PC-3 (cell line): ENCODE results near the gene P2RY8. TPM values are rescaled to one million over a fixed set of nuclear protein-coding genes. Genes with fewer than 3 reads are reported as not detected.
A peak's percentile ranks its signal among the peaks of the same experiment; 100 is the strongest.
"Not testable (repeated sequence)": the region's sequence is repeated elsewhere in the genome, so short reads cannot be mapped to it uniquely, and the experiment has no call there.

Experiments
- ATAC-seq: fragments of 200-7000 bp; cut with Tn5 transposase; 2 replicates; pipeline ENCODE4 v1.9.1; 2020; ENCODE audit warnings: mild to moderate bottlenecking, moderate library complexity
- BruUV-seq: library from RNA; stranded (reverse); fragments of 400-500 nt; replicated peaks from 2 replicates; lab custom pipeline; 2021; lab: Mats Ljungman, UMichigan
- CTCF ChIA-PET: fragments of 300-600 bp; sonication (Branson Sonifier 250); formaldehyde crosslinking; loops from one replicate; lab custom pipeline; 2022; ENCODE audit warnings: antibody characterized with exemption; lab: Charles Lee
- POLR2A ChIA-PET: fragments of 300-600 bp; sonication (Branson Sonifier 250); formaldehyde crosslinking; loops from one replicate; lab custom pipeline; 2022; ENCODE audit warnings: antibody characterized with exemption; ENCODE audit not compliant: unreplicated experiment; lab: Charles Lee
- DNase-seq: peaks from one replicate; pipeline ENCODE4 v3.0.0-alpha.2; 2015
- H2AFZ ChIP-seq: fragments of 300-600 bp; sonication (generic); 2 replicates; pipeline ENCODE4 v1.6.0; 2016; ENCODE audit warnings: antibody characterized with exemption, low read length
- H3F3A ChIP-seq: fragments of 300-600 bp; sonication (generic); one replicate; pipeline ENCODE4 v1.6.0; 2017; ENCODE audit warnings: antibody characterized with exemption, low read length, control low read depth, mild to moderate bottlenecking; ENCODE audit not compliant: unreplicated experiment
- H3K27ac ChIP-seq: fragments of 300-600 bp; sonication (generic); 2 replicates; pipeline ENCODE4 v1.5.1; 2016; ENCODE audit warnings: mild to moderate bottlenecking, low read length
- H3K27me3 ChIP-seq: fragments of 300-600 bp; sonication (generic); 2 replicates; pipeline ENCODE4 v1.6.1; 2016; ENCODE audit warnings: low read length, mixed read lengths
- H3K36me3 ChIP-seq: fragments of 300-600 bp; sonication (generic); 2 replicates; pipeline ENCODE4 v1.6.1; 2016; ENCODE audit warnings: low read depth, mixed run types, low read length, mixed read lengths
- H3K4me1 ChIP-seq: fragments of 300-600 bp; sonication (generic); 2 replicates; pipeline ENCODE4 v1.5.1; 2016; ENCODE audit warnings: low read length; ENCODE audit not compliant: insufficient read depth
- H3K4me2 ChIP-seq: fragments of 300-600 bp; sonication (generic); 2 replicates; pipeline ENCODE4 v1.6.0; 2016; ENCODE audit warnings: low read length
- H3K4me3 ChIP-seq: fragments of 300-600 bp; sonication (generic); 2 replicates; pipeline ENCODE4 v1.5.1; 2016; ENCODE audit warnings: mild to moderate bottlenecking, low read length, mixed read lengths
- H3K79me2 ChIP-seq: fragments of 300-600 bp; sonication (generic); 2 replicates; pipeline ENCODE4 v1.6.1; 2017; ENCODE audit warnings: low read length, mixed read lengths
- H3K9ac ChIP-seq: fragments of 300-600 bp; sonication (generic); 2 replicates; pipeline ENCODE4 v1.6.0; 2016; ENCODE audit warnings: mild to moderate bottlenecking, low read length
- H3K9me2 ChIP-seq: fragments of 300-600 bp; sonication (generic); replicated peaks from 2 replicates; pipeline ENCODE4 v1.6.1; 2016; ENCODE audit warnings: mixed run types, low read length, mixed read lengths
- H3K9me3 ChIP-seq: fragments of 300-600 bp; sonication (generic); 2 replicates; pipeline ENCODE4 v1.6.1; 2016; ENCODE audit warnings: low read length, mixed read lengths
- H4K20me1 ChIP-seq: fragments of 300-600 bp; sonication (generic); 2 replicates; pipeline ENCODE4 v1.6.1; 2016; ENCODE audit warnings: low read length, mixed read lengths
- EZH2 ChIP-seq: fragments of 300-600 bp; sonication (generic); IDR thresholded peaks from one replicate; pipeline ENCODE4 v1.6.1; 2017; ENCODE audit warnings: antibody characterized with exemption, mild to moderate bottlenecking, low read length; ENCODE audit not compliant: unreplicated experiment
- EZH2phosphoT487 ChIP-seq: fragments of 300-600 bp; sonication (generic); IDR thresholded peaks from 2 replicates; pipeline ENCODE4 v1.6.1; 2018; ENCODE audit warnings: mild to moderate bottlenecking, antibody characterized with exemption, low read length, borderline replicate concordance
- intact Hi-C: fragments of 100-400 bp; cut with micrococcal nuclease; formaldehyde crosslinking; loops from 2 replicates; pipeline ENCODE4 v1.9.0; 2023
- total RNA-seq: library from RNA; depleted of rRNA; stranded (reverse); fragments of >200 nt; gene quantifications from 2 replicates; pipeline ENCODE4 v1.2.3, GENCODE V29; 2014
- TF ChIP-seq, protein P1 (sequence below): fragments of 300-600 bp; sonication (generic); conservative IDR thresholded peaks from 2 replicates; pipeline ENCODE4 v1.5.1; 2017; ENCODE audit warnings: antibody characterized with exemption, low read depth, mild to moderate bottlenecking, low read length

The P2RY8 gene
- total RNA-seq, 1 experiment from 2014 or later, result not detected

DNA sequence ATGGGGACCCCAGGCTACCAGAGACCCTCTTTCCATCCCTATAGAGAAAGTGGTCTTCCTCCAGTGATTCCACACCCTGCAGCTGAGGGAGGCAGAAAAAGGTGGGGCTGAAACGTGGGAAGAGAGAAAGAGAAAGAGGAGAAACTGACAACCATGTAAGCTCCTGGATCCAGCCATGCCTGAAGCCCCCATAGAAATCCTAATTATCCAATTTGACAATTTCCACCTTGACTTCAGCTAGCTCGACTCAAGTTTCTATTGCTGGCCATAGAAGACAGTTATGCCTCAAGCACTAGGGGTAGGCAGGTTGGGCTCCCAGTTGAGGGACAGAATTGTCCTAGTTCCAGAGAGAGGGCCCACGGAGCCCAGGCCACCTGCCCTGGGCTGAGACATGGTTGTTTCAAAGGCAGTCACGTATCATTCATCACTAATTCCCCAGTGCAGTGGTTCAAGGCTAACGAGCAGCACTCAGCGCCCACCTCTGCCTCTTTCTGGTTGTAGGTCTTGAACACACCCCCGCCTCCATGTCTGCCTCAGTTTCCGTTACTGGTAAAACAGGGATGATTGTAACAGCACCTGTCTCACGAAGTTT is 44.5 kb downstream of the P2RY8 start:
- ATAC-seq, result no peak

DNA sequence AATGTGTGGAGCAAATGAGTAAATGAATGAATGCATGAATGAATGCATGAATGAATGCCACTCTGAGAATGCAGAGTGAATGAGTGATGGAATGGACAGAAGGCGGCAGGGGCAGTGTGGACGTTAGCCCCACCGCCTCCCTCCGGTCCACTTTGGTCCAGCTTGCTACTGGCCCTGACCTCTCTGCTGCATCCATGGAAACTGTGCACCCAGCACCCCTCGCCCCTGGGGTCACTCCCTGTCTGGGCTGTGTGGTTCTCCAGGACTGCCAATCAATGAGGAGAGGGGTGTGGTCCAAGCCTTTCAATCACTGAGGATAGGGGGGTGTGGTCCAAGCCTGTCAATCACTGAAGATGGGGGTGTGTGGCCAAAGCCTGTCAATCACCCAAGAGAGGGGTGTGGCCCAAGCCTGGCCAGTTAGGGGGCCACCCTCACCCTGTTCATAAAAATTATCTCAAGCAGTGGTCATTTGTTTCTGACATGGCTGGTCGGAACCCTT is 45.1 kb downstream of the P2RY8 start:
- Histone ChIP-seq H4K20me1 (no peaks in the 10 kb centered on the region), H3K79me2 (no peaks in the 10 kb centered on the region), H3K9ac (no peak overlapping the region), H3K4me2 (no peak overlapping the region), H3K27ac (no peak overlapping the region), H3K9me3 (no peaks in the 10 kb centered on the region), H3K9me2 (no peaks in the 10 kb centered on the region), H3K4me3 (no peak overlapping the region), H3K4me1 (no peaks in the 10 kb centered on the region), H3F3A (no peaks in the 10 kb centered on the region), H2AFZ (no peak overlapping the region), H3K36me3 (no peaks in the 10 kb centered on the region), H3K27me3 (no peaks in the 10 kb centered on the region)
- DNase-seq, result peak; percentile 22
- CTCF ChIA-PET, result no interaction called here
- no peak for ATAC-seq
- BruUV-seq, result no TSS peak
- intact Hi-C loops, result no loop called here
- TF ChIP-seq, protein P1, sequence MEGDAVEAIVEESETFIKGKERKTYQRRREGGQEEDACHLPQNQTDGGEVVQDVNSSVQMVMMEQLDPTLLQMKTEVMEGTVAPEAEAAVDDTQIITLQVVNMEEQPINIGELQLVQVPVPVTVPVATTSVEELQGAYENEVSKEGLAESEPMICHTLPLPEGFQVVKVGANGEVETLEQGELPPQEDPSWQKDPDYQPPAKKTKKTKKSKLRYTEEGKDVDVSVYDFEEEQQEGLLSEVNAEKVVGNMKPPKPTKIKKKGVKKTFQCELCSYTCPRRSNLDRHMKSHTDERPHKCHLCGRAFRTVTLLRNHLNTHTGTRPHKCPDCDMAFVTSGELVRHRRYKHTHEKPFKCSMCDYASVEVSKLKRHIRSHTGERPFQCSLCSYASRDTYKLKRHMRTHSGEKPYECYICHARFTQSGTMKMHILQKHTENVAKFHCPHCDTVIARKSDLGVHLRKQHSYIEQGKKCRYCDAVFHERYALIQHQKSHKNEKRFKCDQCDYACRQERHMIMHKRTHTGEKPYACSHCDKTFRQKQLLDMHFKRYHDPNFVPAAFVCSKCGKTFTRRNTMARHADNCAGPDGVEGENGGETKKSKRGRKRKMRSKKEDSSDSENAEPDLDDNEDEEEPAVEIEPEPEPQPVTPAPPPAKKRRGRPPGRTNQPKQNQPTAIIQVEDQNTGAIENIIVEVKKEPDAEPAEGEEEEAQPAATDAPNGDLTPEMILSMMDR, result no peak
- TF ChIP-seq EZH2, result no peak
- POLR2A ChIA-PET, result no interaction called here

More for the DNA sequence above, 44.5 kb downstream of the P2RY8 start:
- no peaks in the 10 kb centered on the region for H3K36me3 ChIP-seq
- no peak overlapping the region for H3K4me3 ChIP-seq
- no peaks in the 10 kb centered on the region for H3K27me3 ChIP-seq
- H3K9ac ChIP-seq, result no peak overlapping the region
- POLR2A ChIA-PET, result no interaction called here
- H3K9me2 ChIP-seq, result no peaks in the 10 kb centered on the region
- CTCF ChIA-PET, result no interaction called here
- intact Hi-C loops, result no loop called here
- H3K4me2 ChIP-seq, result no peak overlapping the region
- no peak for DNase-seq
- no peak overlapping the region for H3K27ac ChIP-seq
- H4K20me1 ChIP-seq, result no peaks in the 10 kb centered on the region
- no peak overlapping the region for H2AFZ ChIP-seq
- no peaks in the 10 kb centered on the region for H3K9me3 ChIP-seq
- TF ChIP-seq EZH2phosphoT487, result no peak
- no peak for TF ChIP-seq EZH2
- TF ChIP-seq, protein P1, result no peak
- H3F3A ChIP-seq, result no peaks in the 10 kb centered on the region
- H3K4me1 ChIP-seq, result no peaks in the 10 kb centered on the region
- H3K79me2 ChIP-seq, result no peaks in the 10 kb centered on the region
- no TSS peak for BruUV-seq

DNA sequence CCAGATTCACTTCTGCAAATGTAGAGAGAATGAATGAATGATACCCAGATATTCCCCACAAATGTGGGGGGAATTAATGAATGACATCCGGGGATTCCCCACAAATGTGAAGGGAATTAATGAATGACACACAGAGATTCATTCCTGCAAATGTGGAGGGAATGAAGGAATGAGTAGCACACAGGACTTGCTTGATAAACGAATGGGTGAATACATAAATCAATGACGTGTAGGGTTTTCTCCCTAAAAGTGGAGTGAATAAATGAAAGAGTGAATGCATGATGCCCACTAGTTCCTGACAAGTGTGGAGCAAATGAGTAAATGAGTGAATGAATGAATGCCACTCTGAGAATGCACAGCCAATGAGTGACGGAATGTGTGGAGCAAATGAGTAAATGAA is 45.7 kb downstream of the P2RY8 start:
- H4K20me1 ChIP-seq, H2AFZ ChIP-seq, H3K27ac ChIP-seq, H3K9ac ChIP-seq, CTCF ChIA-PET, POLR2A ChIA-PET, H3K4me2 ChIP-seq, intact Hi-C loops, DNase-seq, H3F3A ChIP-seq, H3K9me3 ChIP-seq, H3K9me2 ChIP-seq, H3K4me1 ChIP-seq, H3K4me3 ChIP-seq, H3K36me3 ChIP-seq, BruUV-seq, H3K79me2 ChIP-seq, H3K27me3 ChIP-seq, ATAC-seq: not testable (repeated sequence)

DNA sequence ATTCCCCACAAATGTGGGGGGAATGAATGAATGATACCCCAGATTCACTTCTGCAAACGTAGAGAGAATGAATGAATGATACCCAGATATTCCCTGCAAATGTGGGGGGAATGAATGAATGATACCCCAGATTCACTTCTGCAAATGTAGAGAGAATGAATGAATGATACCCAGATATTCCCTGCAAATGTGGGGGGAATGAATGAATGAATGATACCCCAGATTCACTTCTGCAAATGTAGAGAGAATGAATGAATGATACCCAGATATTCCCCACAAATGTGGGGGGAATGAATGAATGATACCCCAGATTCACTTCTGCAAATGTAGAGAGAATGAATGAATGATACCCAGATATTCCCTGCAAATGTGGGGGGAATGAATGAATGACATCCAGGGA is 46.3 kb downstream of the P2RY8 start:
- H3K36me3 ChIP-seq, ATAC-seq, CTCF ChIA-PET, H3K27ac ChIP-seq, H4K20me1 ChIP-seq, DNase-seq, H3F3A ChIP-seq, H3K9me2 ChIP-seq, H3K4me2 ChIP-seq, H3K79me2 ChIP-seq, H2AFZ ChIP-seq, POLR2A ChIA-PET, H3K9me3 ChIP-seq, intact Hi-C loops, BruUV-seq, H3K9ac ChIP-seq, H3K4me1 ChIP-seq, H3K27me3 ChIP-seq, H3K4me3 ChIP-seq: not testable (repeated sequence)

DNA sequence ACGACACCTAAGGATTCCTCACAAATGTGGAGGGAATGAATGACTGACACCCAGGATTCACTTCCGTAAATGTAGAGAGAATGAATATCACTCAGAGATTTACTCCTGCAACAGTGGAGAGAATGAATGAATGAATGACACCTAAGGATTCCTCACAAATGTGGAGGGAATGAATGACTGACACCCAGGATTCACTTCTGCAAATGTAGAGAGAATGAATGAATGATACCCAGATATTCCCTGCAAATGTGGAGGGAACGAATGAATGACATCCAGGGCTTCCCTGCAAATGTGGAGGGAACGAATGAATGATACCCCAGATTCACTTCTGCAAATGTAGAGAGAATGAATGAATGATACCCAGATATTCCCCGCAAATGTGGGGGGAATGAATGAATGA is 47.6 kb downstream of the P2RY8 start:
- H3F3A ChIP-seq, ATAC-seq, H3K4me1 ChIP-seq, BruUV-seq, H3K9ac ChIP-seq, H3K9me3 ChIP-seq, DNase-seq, H3K79me2 ChIP-seq, CTCF ChIA-PET, H3K27me3 ChIP-seq, H3K9me2 ChIP-seq, H3K4me2 ChIP-seq, intact Hi-C loops, H4K20me1 ChIP-seq, H2AFZ ChIP-seq, POLR2A ChIA-PET, H3K4me3 ChIP-seq, H3K36me3 ChIP-seq, H3K27ac ChIP-seq: not testable (repeated sequence)
